GM12874 (cell line): ENCODE results near the gene NOP14.

Experiments used
- TF ChIP-seq, protein P1 (sequence below): IDR thresholded peaks from 2 replicates; pipeline ENCODE4 v1.5.1; 2011; ENCODE audit warnings: low read depth, mild to moderate bottlenecking, control low read depth, low read length, moderate library complexity; ENCODE audit not compliant: insufficient read depth

The NOP14 gene

DNA sequence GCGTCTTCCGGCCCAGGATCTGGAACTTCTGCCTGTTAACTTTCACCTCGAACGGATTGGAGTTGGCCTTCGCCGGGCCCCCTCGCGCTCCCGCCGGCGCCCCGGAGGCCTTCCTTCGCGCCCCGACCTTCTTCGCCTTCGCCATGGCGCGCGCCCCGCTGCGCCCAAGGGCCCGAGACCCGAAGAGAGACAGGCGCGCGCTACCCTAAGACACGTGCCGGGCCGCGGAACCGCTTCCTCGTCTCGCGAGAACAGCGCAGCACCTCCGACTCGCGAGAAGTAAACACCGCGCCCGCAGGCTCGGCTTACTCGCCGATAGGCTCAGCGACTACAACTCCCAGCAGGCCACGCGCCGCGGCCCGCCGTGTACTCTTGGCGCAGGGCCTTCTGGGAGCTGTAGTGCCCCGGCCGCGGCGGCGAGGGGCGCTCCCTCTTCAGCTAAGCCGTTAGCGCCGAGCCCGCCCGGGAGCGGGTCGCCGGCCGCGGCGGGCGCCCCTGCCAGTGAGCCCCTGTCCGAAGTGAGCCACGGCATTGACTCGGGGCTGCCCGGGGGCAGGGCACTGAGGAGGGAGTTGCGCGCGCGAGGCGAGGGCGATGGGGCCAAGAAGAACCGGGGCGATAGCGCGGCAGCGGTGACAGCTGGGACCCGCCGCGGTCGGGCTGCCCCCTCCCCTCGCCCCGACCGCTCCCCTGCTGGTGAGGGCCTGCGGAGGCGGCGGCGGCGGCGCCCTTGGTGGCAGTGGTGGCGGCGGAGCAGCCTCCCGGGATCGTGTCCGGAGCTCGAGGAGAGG is at the start of gene NOP14, which contains the start of gene GRK4:
Gene NOP14, minus strand, starts transcription at position 232 of the 791 bp plus-strand sequence. Its CDS starts 87 bp downstream, at position 145.
Gene GRK4, plus strand, starts transcription at position 397 of the 791 bp plus-strand sequence. CDS start 500 bp downstream, outside the sequence.
- TF ChIP-seq, protein P1, sequence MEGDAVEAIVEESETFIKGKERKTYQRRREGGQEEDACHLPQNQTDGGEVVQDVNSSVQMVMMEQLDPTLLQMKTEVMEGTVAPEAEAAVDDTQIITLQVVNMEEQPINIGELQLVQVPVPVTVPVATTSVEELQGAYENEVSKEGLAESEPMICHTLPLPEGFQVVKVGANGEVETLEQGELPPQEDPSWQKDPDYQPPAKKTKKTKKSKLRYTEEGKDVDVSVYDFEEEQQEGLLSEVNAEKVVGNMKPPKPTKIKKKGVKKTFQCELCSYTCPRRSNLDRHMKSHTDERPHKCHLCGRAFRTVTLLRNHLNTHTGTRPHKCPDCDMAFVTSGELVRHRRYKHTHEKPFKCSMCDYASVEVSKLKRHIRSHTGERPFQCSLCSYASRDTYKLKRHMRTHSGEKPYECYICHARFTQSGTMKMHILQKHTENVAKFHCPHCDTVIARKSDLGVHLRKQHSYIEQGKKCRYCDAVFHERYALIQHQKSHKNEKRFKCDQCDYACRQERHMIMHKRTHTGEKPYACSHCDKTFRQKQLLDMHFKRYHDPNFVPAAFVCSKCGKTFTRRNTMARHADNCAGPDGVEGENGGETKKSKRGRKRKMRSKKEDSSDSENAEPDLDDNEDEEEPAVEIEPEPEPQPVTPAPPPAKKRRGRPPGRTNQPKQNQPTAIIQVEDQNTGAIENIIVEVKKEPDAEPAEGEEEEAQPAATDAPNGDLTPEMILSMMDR: 0 out of 2 replicates have a peak, but pooled peaks have one; percentile 18

DNA sequence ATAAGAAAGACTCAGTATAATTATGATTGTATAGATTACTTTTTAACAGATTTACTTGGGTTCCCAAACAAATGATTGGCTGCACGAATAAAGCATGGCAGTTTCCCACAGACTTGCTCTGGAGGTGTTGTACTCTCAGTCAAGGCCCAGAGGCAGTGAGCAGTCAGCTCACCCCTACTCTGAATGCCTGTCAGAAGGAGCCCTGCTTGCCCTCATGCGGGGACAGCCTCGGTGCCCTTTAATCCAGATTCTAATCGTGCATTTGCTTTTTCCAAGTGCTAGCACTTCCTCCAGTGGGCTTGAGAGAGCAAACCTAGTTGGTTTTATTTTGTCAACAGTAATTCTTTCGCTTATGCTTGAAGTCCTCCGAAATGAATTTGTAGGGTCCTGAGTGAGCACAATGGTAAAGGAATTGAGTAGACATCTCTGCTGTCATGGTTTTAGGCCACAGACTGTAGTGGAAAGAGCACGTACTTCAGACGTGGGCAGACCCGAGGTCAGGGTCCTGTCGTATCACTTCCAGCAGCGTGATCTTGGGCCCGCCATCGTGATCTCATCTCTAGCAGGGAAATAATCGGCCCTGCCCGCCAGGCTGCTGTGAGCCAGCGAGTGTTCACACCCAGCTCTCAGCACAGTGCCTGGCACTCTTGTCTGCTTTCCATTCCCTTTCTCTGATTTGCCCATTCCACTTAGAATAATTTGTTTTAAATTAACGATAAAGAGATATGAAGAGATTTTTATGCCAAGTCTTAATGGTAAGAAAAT is 48.4 kb upstream of the NOP14 start:
- TF ChIP-seq, protein P1: no peak

DNA sequence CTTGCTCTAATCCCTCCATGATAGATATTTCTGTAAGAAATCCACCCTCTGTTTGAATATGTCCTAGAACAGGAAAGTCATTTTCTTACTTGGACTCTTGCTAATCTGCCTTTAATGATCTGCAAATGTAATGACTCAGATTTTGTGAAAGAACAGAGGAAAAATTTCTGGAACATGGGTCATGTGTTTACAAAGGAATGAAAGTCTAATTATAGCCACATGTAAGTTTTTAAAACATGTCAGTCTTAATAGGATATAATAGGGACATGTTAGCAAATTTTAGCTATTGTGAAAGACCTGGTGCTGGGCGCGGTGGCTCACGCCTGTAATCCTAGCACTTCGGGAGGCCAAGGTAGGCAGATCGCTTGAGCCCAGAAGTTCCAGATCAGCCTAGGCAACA is 47.8 kb upstream of the NOP14 start:
- TF ChIP-seq, protein P1: no peak

DNA sequence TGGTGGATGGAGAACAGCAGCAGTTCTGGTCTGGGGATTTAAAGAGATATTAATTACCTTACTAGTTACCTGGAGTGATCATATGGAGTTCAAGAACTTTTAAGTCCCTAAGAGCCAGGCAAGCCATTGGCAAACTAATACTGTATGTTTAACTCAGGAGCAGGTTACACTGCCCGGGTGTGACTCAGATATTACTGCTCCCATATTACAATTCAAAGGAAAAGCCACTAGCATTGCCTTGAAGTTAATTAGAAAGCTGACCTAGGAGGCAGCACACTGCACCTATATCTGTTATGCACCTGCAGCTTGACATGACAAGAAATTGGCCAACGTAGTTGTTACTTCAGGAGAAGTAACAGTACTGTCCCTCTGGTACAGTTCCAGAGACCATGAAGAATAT is 47.4 kb upstream of the NOP14 start:
- TF ChIP-seq, protein P1: no peak

DNA sequence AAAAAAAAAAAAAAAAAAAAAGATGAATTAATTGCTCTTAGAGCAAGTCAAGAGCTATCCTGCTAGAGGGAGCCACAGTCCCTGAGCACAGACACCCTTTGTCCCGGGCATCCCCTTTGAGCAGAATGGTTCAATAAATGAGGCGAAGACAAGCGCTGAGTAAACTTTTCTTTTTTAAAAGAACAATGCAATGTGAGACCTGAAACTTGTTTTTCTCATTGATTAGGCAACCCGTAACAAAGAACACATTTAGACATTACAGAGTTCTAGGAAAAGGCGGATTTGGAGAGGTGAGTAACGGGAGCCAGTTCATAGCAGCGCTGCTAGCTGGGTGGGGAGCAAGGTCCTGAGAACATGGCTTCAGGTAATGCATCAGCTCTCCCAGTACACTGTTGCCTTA is 46.2 kb upstream of the NOP14 start:
- TF ChIP-seq, protein P1: 0 out of 2 replicates have a peak, but pooled peaks have one; percentile 12

DNA sequence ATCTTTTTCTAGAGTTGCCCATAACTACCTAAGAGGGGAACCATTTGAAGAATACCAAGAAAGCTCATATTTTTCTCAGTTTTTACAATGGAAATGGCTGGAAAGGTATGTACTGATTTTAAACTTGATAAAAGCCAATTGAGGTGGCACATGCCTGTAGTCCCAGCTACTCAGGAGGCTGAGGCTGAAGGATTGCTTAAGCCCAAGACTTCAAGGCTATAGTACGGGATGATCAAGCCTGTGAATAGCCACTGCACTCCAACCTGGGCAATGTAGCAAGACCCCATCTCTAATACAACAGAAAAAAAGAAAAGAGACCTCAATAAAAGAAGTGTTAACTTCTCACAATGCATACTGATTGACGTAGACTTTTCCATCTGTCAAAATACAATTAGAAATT is 44.5 kb upstream of the NOP14 start:
- TF ChIP-seq, protein P1: no peak

DNA sequence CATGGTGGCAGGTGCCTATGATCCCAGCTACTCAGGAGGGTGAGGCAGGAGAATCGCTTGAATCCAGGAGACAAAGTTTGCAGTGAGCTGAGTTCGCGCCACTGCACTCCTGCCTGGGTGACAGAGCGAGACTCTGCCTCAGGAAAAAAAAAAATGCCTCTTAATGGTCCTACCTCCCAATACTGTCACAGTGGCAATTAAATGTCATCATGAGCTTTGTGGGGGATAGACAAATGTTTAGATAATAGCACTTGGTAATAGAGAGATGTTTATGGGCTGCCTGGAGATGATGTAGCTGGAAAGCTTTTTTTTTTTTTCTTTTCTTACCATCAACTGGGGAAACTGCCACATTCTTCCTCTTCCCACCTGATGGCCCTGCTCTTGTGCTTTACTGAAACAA is 33.2 kb upstream of the NOP14 start:
- TF ChIP-seq, protein P1: no peak
